Activated T-helper 1 cell treated with anti-CD3 and anti-CD28 coated beads, Interleukin-12 subunit alpha, Interleukin-12 subunit beta, Interleukin-2, Interleukin-4 antibody, amounts not matched to agents 30 ng/mL and 10 ng/mL and 1 ng/mL, durations not matched to agents 14 hours and 24 hours and 36 hours (primary cell): Measurements from ENCODE around the gene RLN3. TPM values are rescaled to one million over a fixed set of nuclear protein-coding genes. Genes with fewer than 3 reads are reported as not detected.
"Not testable (repeated sequence)": the region's sequence is repeated elsewhere in the genome, so short reads cannot be mapped to it uniquely, and the experiment has no call there.

Source experiments
- DNase-seq: peaks from one replicate; pipeline ENCODE4 v3.0.0; 2021; ENCODE audit warnings: low spot score
- H3K27ac Mint-ChIP-seq: one replicate; pipeline ENCODE4 v1.8.0; 2021; ENCODE audit warnings: mild to moderate bottlenecking, mixed read lengths
- H3K27me3 Mint-ChIP-seq: one replicate; pipeline ENCODE4 v1.8.0; 2022; ENCODE audit warnings: mild to moderate bottlenecking, moderate library complexity, mixed read lengths; ENCODE audit not compliant: insufficient read depth
- H3K36me3 Mint-ChIP-seq: one replicate; pipeline ENCODE4 v1.8.0; 2021; ENCODE audit warnings: low read depth, mixed read lengths
- H3K4me1 Mint-ChIP-seq: one replicate; pipeline ENCODE4 v1.8.0; 2021; ENCODE audit warnings: low read depth, mixed read lengths
- H3K4me3 Mint-ChIP-seq: one replicate; pipeline ENCODE4 v1.8.0; 2021; ENCODE audit warnings: mild to moderate bottlenecking, moderate library complexity, mixed read lengths
- H3K9me3 Mint-ChIP-seq: one replicate; pipeline ENCODE4 v1.8.0; 2021; ENCODE audit warnings: mixed read lengths
- intact Hi-C: fragments of 100-400 bp; cut with micrococcal nuclease; formaldehyde crosslinking; loops from one replicate; pipeline ENCODE4 v1.15.1; 2024
- total RNA-seq: library from RNA; stranded (reverse); gene quantifications from 2 replicates; pipeline ENCODE4 v1.2.3, GENCODE V29; 2022

The RLN3 gene
- total RNA-seq, 1 donor from 2014 or later = not detected

- no peak overlapping the region for H3K27ac Mint-ChIP-seq
These were observed 7.8 kb downstream of the RLN3 start for GRCh38 chr19:14035706-14036105.

DNA sequence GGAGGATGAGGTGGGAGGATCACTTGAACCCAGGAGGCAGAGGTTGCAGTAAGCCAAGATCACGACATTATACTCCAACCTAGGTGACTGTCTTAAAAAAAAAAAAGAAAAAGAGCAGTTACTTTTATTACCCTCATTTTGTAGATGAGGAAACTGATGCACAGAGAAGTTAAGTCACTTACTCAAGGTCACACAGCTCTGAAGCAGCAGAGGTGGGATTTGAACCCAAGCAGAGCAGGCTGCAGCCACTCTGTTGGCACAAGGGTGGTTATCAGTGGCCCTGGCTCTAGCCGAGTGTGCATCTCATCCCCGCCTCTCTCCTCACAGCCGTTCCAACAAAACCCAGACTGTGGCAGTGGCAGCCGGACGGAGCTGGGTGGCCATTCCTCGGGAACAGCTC, 11.2 kb downstream of the RLN3 start:
- Mint-ChIP-seq H3K27ac (no peak overlapping the region), H3K4me1 (peaks cover 11% of the 10 kb centered on the region), H3K27me3 (no peaks in the 10 kb centered on the region), H3K9me3 (no peaks in the 10 kb centered on the region), H3K36me3 (peaks cover 44% of the 10 kb centered on the region), H3K4me3 (no peak overlapping the region)
- DNase-seq = no peak
- intact Hi-C loops = no loop called here

More at GRCh38 chr19:14035706-14036105, 7.8 kb downstream of the RLN3 start:
- Mint-ChIP-seq H3K4me1 (peaks cover 12% of the 10 kb centered on the region), H3K9me3 (no peaks in the 10 kb centered on the region), H3K36me3 (peaks cover 40% of the 10 kb centered on the region), H3K4me3 (no peak overlapping the region), H3K27me3 (no peaks in the 10 kb centered on the region)
- no peak for DNase-seq
- intact Hi-C loops = no loop called here

- Mint-ChIP-seq H3K4me1 (peaks cover 11% of the 10 kb centered on the region), H3K36me3 (peaks cover 43% of the 10 kb centered on the region), H3K27ac (peak overlapping the region; percentile 70)
- peak; percentile 19 for DNase-seq
- not testable (repeated sequence) for H3K4me3 Mint-ChIP-seq, H3K9me3 Mint-ChIP-seq, H3K27me3 Mint-ChIP-seq
- intact Hi-C loops = loop anchor here (1.0 kb wide), 1 partner anchor 163 kb away; no protein-coding TSS in a partner anchor
These were observed 15.0 kb downstream of the RLN3 start for GRCh38 chr19:14042659-14043608.

GRCh38 chr19:14047866-14048265, 19.9 kb downstream of the RLN3 start:
- not testable (repeated sequence) for H3K27me3 Mint-ChIP-seq, H3K9me3 Mint-ChIP-seq, DNase-seq, H3K27ac Mint-ChIP-seq, H3K4me3 Mint-ChIP-seq
- Mint-ChIP-seq H3K4me1 (peaks cover 10% of the 10 kb centered on the region), H3K36me3 (peaks cover 47% of the 10 kb centered on the region)
- intact Hi-C loops = loop anchor here (1.0 to 5.0 kb wide), 2 partner anchors 81 to 168 kb away; no protein-coding TSS in a partner anchor

GRCh38 chr19:14048443-14049153, 20.6 kb downstream of the RLN3 start:
- Mint-ChIP-seq H3K27ac (no peak overlapping the region), H3K27me3 (no peaks in the 10 kb centered on the region), H3K4me1 (peaks cover 7% of the 10 kb centered on the region), H3K9me3 (peaks cover 4% of the 10 kb centered on the region), H3K4me3 (no peak overlapping the region), H3K36me3 (peaks cover 46% of the 10 kb centered on the region)
- DNase-seq = peak; percentile 60
- intact Hi-C loops = loop anchor here (1.0 to 5.0 kb wide), 2 partner anchors 81 to 168 kb away; no protein-coding TSS in a partner anchor

GRCh38 chr19:14050512-14050911, 22.6 kb downstream of the RLN3 start:
- Mint-ChIP-seq H3K4me3 (no peak overlapping the region), H3K4me1 (peaks cover 7% of the 10 kb centered on the region), H3K9me3 (peaks cover 4% of the 10 kb centered on the region), H3K27me3 (peaks cover 7% of the 10 kb centered on the region), H3K27ac (no peak overlapping the region), H3K36me3 (peaks cover 51% of the 10 kb centered on the region)
- DNase-seq = no peak
- intact Hi-C loops = no loop called here

DNA sequence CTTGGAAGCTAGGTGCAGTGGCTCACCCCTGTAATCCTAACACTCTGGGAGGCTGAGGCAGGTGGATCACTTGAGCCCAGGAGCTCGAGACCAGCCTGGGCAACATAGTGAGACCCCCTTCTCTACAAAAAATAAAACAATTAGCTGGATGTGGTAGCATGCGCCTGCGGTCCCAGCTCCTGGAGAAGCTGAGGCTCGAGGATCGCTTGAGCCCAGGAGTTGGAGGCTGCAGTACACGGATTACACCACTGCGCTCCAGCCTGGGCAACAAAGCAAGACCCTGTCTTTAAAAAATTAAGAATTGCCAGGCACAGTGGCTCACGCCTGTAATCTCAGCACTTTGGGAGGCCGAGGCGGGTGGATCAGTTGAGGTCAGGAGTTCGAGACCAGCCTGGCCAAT, 23.0 kb downstream of the RLN3 start:
- H3K27ac Mint-ChIP-seq, H3K4me3 Mint-ChIP-seq, H3K27me3 Mint-ChIP-seq, H3K4me1 Mint-ChIP-seq, intact Hi-C loops, DNase-seq, H3K9me3 Mint-ChIP-seq: not testable (repeated sequence)
- peaks cover 47% of the 10 kb centered on the region for H3K36me3 Mint-ChIP-seq

DNA sequence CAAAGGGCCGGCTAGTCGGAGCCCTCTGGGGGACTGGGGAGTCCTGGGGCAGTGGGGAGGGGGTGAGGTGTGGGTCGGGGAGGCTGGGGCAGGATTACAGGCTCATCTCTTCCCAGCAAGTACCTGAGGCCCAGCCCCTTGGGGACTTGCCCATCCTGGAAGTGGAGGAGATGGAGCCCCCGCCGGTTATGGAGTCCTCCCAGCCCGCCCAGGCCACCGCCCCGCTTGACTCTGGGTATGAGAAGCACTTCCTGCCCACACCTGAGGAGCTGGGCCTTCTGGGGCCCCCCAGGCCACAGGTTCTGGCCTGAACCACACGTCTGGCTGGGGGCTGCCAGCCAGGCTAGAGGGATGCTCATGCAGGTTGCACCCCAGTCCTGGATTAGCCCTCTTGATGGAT, 24.0 kb downstream of the RLN3 start:
- Mint-ChIP-seq H3K4me1 (peaks cover 7% of the 10 kb centered on the region), H3K9me3 (peaks cover 4% of the 10 kb centered on the region), H3K27ac (no peak overlapping the region), H3K27me3 (peaks cover 9% of the 10 kb centered on the region), H3K36me3 (peaks cover 41% of the 10 kb centered on the region), H3K4me3 (no peak overlapping the region)
- intact Hi-C loops = no loop called here
- DNase-seq = no peak

DNA sequence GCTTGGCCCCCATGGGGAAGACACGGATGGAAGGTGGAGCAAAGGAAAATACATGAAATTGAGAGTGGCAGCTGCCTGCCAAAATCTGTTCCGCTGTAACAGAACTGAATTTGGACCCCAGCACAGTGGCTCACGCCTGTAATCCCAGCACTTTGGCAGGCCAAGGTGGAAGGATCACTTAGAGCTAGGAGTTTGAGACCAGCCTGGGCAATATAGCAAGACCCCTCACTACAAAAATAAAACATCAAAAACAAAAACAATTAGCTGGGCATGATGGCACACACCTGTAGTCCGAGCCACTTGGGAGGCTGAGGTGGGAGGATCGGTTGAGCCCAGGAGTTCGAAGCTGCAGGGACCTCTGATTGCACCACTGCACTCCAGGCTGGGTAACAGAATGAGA, 24.5 kb downstream of the RLN3 start:
- intact Hi-C loops = no loop called here
- H3K4me1 Mint-ChIP-seq = peaks cover 7% of the 10 kb centered on the region
- DNase-seq = no peak
- H3K4me3 Mint-ChIP-seq = no peak overlapping the region
- peaks cover 41% of the 10 kb centered on the region for H3K36me3 Mint-ChIP-seq
- H3K27me3 Mint-ChIP-seq = peaks cover 9% of the 10 kb centered on the region
- H3K9me3 Mint-ChIP-seq = peaks cover 4% of the 10 kb centered on the region
- no peak overlapping the region for H3K27ac Mint-ChIP-seq

GRCh38 chr19:14053032-14053431, 25.1 kb downstream of the RLN3 start:
- Mint-ChIP-seq H3K4me3 (no peak overlapping the region), H3K36me3 (peaks cover 41% of the 10 kb centered on the region)
- intact Hi-C loops = no loop called here

GRCh38 chr19:14053500-14053899, 25.6 kb downstream of the RLN3 start:
- Mint-ChIP-seq H3K27ac (no peak overlapping the region), H3K4me1 (peaks cover 12% of the 10 kb centered on the region), H3K9me3 (peaks cover 4% of the 10 kb centered on the region), H3K4me3 (no peak overlapping the region), H3K36me3 (peaks cover 40% of the 10 kb centered on the region), H3K27me3 (peaks cover 19% of the 10 kb centered on the region)
- DNase-seq = no peak
- intact Hi-C loops = no loop called here

More at GRCh38 chr19:14053032-14053431, 25.1 kb downstream of the RLN3 start:
- DNase-seq = no peak
- Mint-ChIP-seq H3K27ac (no peak overlapping the region), H3K9me3 (peaks cover 4% of the 10 kb centered on the region), H3K27me3 (peaks cover 14% of the 10 kb centered on the region), H3K4me1 (peaks cover 11% of the 10 kb centered on the region)

DNA sequence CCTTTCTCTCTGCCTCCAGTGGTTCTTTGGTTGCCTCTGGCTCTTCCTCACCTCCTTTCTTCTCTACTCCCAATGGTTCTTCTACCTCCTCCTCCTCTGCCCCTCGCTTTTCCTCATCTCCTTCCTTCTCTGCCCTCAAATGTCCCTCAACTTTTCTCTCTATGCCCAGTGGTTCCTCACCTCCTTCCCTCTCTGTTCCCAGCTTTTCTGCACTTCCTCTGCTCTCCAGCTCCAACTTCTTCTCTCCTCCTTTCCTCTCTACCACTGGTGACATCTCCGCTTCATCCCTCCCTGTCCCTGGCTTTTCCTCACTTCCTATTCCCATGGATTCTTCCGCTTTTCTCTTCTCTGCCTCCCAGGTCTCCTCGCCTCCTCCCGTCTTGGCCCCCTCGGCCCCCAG, 26.2 kb downstream of the RLN3 start:
- peaks cover 4% of the 10 kb centered on the region for H3K9me3 Mint-ChIP-seq
- peaks cover 25% of the 10 kb centered on the region for H3K27me3 Mint-ChIP-seq
- peaks cover 36% of the 10 kb centered on the region for H3K36me3 Mint-ChIP-seq
- intact Hi-C loops = no loop called here
- peaks cover 14% of the 10 kb centered on the region for H3K4me1 Mint-ChIP-seq
- peak overlapping the region; percentile 84 for H3K27ac Mint-ChIP-seq
- DNase-seq = no peak
- no peak overlapping the region for H3K4me3 Mint-ChIP-seq

- intact Hi-C loops = no loop called here
- peaks cover 29% of the 10 kb centered on the region for H3K27me3 Mint-ChIP-seq
- H3K4me1 Mint-ChIP-seq = peaks cover 16% of the 10 kb centered on the region
- DNase-seq = no peak
- no peak overlapping the region for H3K4me3 Mint-ChIP-seq
- H3K9me3 Mint-ChIP-seq = peaks cover 4% of the 10 kb centered on the region
- H3K27ac Mint-ChIP-seq = no peak overlapping the region
- peaks cover 34% of the 10 kb centered on the region for H3K36me3 Mint-ChIP-seq
These were observed 26.8 kb downstream of the RLN3 start for GRCh38 chr19:14054721-14055120.
